ENCODE data around the gene HSPA12A. TPM values are rescaled to one million over a fixed set of nuclear protein-coding genes. Genes with fewer than 3 reads are reported as not detected.

Gene HSPA12A
- total and polyA plus RNA-seq, 2 donors = 1.7 to 4.4 TPM

DNA sequence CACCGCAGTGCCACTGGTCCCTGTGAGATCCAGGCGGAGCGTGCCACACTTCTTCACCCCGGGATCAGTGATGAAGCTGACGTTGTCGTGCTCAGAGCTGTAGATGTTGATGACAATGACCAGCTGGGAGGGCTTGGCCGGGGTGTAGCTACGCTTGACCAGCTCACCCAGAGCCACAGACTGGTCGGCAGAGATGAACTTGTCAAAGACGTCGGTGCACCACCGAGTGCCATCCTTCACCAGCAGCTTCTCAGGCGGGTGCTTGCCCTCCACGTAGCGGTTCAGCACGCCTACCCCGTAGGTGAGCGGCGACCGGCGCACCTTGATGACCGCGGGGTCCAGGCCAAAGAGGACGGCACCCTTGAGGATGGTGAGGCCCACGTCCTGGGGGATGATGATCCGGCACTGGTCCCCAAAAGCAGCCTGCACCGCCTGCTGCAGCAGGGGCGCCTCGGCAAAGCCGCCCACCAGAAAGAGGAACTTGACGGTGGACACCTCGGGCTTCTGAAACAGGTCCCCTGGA is 67.4 kb downstream of the HSPA12A start:
- no peak overlapping the region for H3K27ac ChIP-seq (ENCODE audit: low read depth in 1 of 2, low read length in 1 of 2)
- H3K27me3 ChIP-seq (ENCODE audit: control insufficient read depth in 2 of 2, insufficient read depth in 1 of 2, low read length in 1 of 2) = peaks cover 2 to 12% of the 10 kb centered on the region in 2 donors
- no peaks in the 10 kb centered on the region for H3K9me3 ChIP-seq (ENCODE audit: control insufficient read depth in 2 of 2, insufficient read depth in 1 of 2, low read length in 1 of 2)
- WGBS = 85% methylated on average over 32 of the region's 32 CpGs
- no peak overlapping the region for H3K4me3 ChIP-seq (ENCODE audit: low read length in 2 of 2)
- DNase-seq (ENCODE audit: low read depth in 6 of 9, low spot score in 9 of 9) = no peak
- H3K36me3 ChIP-seq (ENCODE audit: control insufficient read depth in 2 of 2, insufficient read depth in 2 of 2, low read length in 1 of 2) = no peaks in the 10 kb centered on the region
- H3K4me1 ChIP-seq (ENCODE audit: control insufficient read depth in 2 of 2, insufficient read depth in 2 of 2, low read length in 2 of 2) = no peaks in the 10 kb centered on the region

GRCh38 chr10:116673866-116674265 is 68.5 kb downstream of the HSPA12A start:
- 91% methylated on average over 2 of the region's 2 CpGs for WGBS
- H3K27ac ChIP-seq (ENCODE audit: low read depth in 1 of 2, low read length in 1 of 2) = no peak overlapping the region
- no peaks in the 10 kb centered on the region for H3K36me3 ChIP-seq (ENCODE audit: control insufficient read depth in 2 of 2, insufficient read depth in 2 of 2, low read length in 1 of 2)
- H3K27me3 ChIP-seq (ENCODE audit: control insufficient read depth in 2 of 2, insufficient read depth in 1 of 2, low read length in 1 of 2) = peaks cover 2 to 22% of the 10 kb centered on the region in 2 donors
- no peaks in the 10 kb centered on the region for H3K4me1 ChIP-seq (ENCODE audit: control insufficient read depth in 2 of 2, insufficient read depth in 2 of 2, low read length in 2 of 2)
- no peak overlapping the region for H3K4me3 ChIP-seq (ENCODE audit: low read length in 2 of 2)
- no peak for DNase-seq (ENCODE audit: low read depth in 6 of 9, low spot score in 9 of 9)
- no peaks in the 10 kb centered on the region for H3K9me3 ChIP-seq (ENCODE audit: control insufficient read depth in 2 of 2, insufficient read depth in 1 of 2, low read length in 1 of 2)

- Histone ChIP-seq H3K4me3 (ENCODE audit: low read length in 2 of 2) (no peak overlapping the region), H3K9me3 (ENCODE audit: control insufficient read depth in 2 of 2, insufficient read depth in 1 of 2, low read length in 1 of 2) (no peaks in the 10 kb centered on the region), H3K27me3 (ENCODE audit: control insufficient read depth in 2 of 2, insufficient read depth in 1 of 2, low read length in 1 of 2) (peaks cover 2 to 23% of the 10 kb centered on the region in 2 donors), H3K4me1 (ENCODE audit: control insufficient read depth in 2 of 2, insufficient read depth in 2 of 2, low read length in 2 of 2) (no peaks in the 10 kb centered on the region), H3K36me3 (ENCODE audit: control insufficient read depth in 2 of 2, insufficient read depth in 2 of 2, low read length in 1 of 2) (no peaks in the 10 kb centered on the region), H3K27ac (ENCODE audit: low read depth in 1 of 2, low read length in 1 of 2) (no peak overlapping the region)
- 95% methylated on average over 5 of the region's 5 CpGs for WGBS
- no peak for DNase-seq (ENCODE audit: low read depth in 6 of 9, low spot score in 9 of 9)
These were observed 69.5 kb downstream of the HSPA12A start for GRCh38 chr10:116672891-116673290.

- no peaks in the 10 kb centered on the region for H3K36me3 ChIP-seq (ENCODE audit: control insufficient read depth in 2 of 2, insufficient read depth in 2 of 2, low read length in 1 of 2)
- no peak overlapping the region for H3K27ac ChIP-seq (ENCODE audit: low read depth in 1 of 2, low read length in 1 of 2)
- no peaks in the 10 kb centered on the region for H3K4me1 ChIP-seq (ENCODE audit: control insufficient read depth in 2 of 2, insufficient read depth in 2 of 2, low read length in 2 of 2)
- H3K27me3 ChIP-seq (ENCODE audit: control insufficient read depth in 2 of 2, insufficient read depth in 1 of 2, low read length in 1 of 2) = peaks cover 2 to 23% of the 10 kb centered on the region in 2 donors
- H3K4me3 ChIP-seq (ENCODE audit: low read length in 2 of 2) = no peak overlapping the region
- DNase-seq (ENCODE audit: low read depth in 6 of 9, low spot score in 9 of 9) = no peak
- H3K9me3 ChIP-seq (ENCODE audit: control insufficient read depth in 2 of 2, insufficient read depth in 1 of 2, low read length in 1 of 2) = no peaks in the 10 kb centered on the region
- 87% methylated on average over 5 of the region's 5 CpGs for WGBS
These were observed 71.0 kb downstream of the HSPA12A start for GRCh38 chr10:116671274-116671926.

DNA sequence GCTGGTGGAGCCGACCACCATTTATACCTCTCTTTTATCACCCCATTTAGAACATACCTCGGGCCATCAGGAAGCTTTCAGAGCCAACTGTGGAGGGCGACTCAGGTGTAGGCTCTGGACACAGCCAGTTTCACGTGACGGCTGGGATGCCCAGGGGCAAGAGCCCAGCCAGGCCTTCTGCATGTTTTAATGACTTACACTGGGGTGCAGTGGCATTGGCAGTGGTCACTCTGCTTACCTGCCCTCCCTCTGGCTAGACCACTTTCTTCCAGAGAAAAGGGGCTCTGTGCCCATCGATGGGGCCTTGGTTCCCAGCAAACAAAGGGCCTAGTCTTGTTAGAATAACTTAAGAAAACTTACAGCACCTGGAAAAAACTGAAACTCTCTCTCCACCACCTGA is 71.7 kb downstream of the HSPA12A start:
- H3K27ac ChIP-seq (ENCODE audit: low read depth in 1 of 2, low read length in 1 of 2) = no peak overlapping the region
- H3K36me3 ChIP-seq (ENCODE audit: control insufficient read depth in 2 of 2, insufficient read depth in 2 of 2, low read length in 1 of 2) = no peaks in the 10 kb centered on the region
- WGBS = 88% methylated on average over 6 of the region's 6 CpGs
- no peak for DNase-seq (ENCODE audit: low read depth in 6 of 9, low spot score in 9 of 9)
- H3K27me3 ChIP-seq (ENCODE audit: control insufficient read depth in 2 of 2, insufficient read depth in 1 of 2, low read length in 1 of 2) = peaks cover 2 to 23% of the 10 kb centered on the region in 2 donors
- no peaks in the 10 kb centered on the region for H3K4me1 ChIP-seq (ENCODE audit: control insufficient read depth in 2 of 2, insufficient read depth in 2 of 2, low read length in 2 of 2)
- no peak overlapping the region for H3K4me3 ChIP-seq (ENCODE audit: low read length in 2 of 2)
- H3K9me3 ChIP-seq (ENCODE audit: control insufficient read depth in 2 of 2, insufficient read depth in 1 of 2, low read length in 1 of 2) = no peaks in the 10 kb centered on the region

DNA sequence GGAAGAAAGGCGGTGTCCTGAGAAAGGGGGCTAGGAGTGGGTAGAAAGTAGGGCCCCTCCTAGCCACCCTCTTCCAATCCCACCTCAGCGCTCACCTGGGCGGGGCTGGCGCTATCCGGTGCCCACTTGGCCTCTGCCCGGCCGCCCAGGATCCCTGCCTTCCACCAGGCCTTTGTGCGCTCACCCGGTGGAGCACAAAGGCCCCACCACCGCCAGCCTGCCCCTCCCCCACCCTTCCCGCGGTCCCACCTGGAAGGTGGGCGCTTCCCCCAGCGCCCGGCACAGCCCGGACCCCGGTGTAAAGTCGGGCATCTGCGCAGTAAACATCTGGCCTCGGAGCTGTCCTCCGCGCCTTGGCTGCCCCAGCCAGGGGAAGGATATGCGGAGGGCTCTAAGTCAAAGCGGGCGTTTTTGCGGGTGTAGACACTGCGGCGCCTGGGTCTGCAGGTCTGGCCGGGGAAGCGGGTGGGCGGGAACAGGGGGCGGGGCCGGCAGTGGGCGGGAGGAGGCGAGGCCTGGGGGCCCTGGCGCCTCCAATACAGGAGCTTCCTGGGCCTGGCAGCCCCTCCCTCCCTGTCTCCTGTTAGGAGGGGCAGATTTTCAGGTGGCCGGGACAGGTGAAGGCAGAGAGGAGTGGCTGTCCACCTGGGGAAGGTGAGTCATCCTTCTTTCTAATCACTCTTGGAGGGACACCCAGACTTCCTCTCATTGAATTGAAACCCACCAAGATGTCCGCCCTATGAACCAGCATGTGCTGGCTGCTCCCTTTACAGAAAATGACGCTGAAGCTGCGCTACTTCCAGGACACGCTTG is 72.3 kb downstream of the HSPA12A start:
- H3K9me3 ChIP-seq (ENCODE audit: control insufficient read depth in 2 of 2, insufficient read depth in 1 of 2, low read length in 1 of 2) = no peaks in the 10 kb centered on the region
- H3K27ac ChIP-seq (ENCODE audit: low read depth in 1 of 2, low read length in 1 of 2) = no peak overlapping the region
- 24% methylated on average over 41 of the region's 41 CpGs for WGBS
- H3K36me3 ChIP-seq (ENCODE audit: control insufficient read depth in 2 of 2, insufficient read depth in 2 of 2, low read length in 1 of 2) = no peaks in the 10 kb centered on the region
- DNase-seq (ENCODE audit: low read depth in 6 of 9, low spot score in 9 of 9) = no peak
- H3K27me3 ChIP-seq (ENCODE audit: control insufficient read depth in 2 of 2, insufficient read depth in 1 of 2, low read length in 1 of 2) = peaks cover 2 to 23% of the 10 kb centered on the region in 2 donors
- no peaks in the 10 kb centered on the region for H3K4me1 ChIP-seq (ENCODE audit: control insufficient read depth in 2 of 2, insufficient read depth in 2 of 2, low read length in 2 of 2)
- H3K4me3 ChIP-seq (ENCODE audit: low read length in 2 of 2) = no peak overlapping the region

GRCh38 chr10:116669080-116669479 is 73.3 kb downstream of the HSPA12A start:
- Histone ChIP-seq H3K27ac (ENCODE audit: low read depth in 1 of 2, low read length in 1 of 2) (no peak overlapping the region), H3K27me3 (ENCODE audit: control insufficient read depth in 2 of 2, insufficient read depth in 1 of 2, low read length in 1 of 2) (peaks cover 2 to 23% of the 10 kb centered on the region in 2 donors), H3K4me3 (ENCODE audit: low read length in 2 of 2) (no peak overlapping the region), H3K9me3 (ENCODE audit: control insufficient read depth in 2 of 2, insufficient read depth in 1 of 2, low read length in 1 of 2) (no peaks in the 10 kb centered on the region), H3K4me1 (ENCODE audit: control insufficient read depth in 2 of 2, insufficient read depth in 2 of 2, low read length in 2 of 2) (no peaks in the 10 kb centered on the region), H3K36me3 (ENCODE audit: control insufficient read depth in 2 of 2, insufficient read depth in 2 of 2, low read length in 1 of 2) (no peaks in the 10 kb centered on the region)
- no peak for DNase-seq (ENCODE audit: low read depth in 6 of 9, low spot score in 9 of 9)
- 96% methylated on average over 5 of the region's 5 CpGs for WGBS

DNA sequence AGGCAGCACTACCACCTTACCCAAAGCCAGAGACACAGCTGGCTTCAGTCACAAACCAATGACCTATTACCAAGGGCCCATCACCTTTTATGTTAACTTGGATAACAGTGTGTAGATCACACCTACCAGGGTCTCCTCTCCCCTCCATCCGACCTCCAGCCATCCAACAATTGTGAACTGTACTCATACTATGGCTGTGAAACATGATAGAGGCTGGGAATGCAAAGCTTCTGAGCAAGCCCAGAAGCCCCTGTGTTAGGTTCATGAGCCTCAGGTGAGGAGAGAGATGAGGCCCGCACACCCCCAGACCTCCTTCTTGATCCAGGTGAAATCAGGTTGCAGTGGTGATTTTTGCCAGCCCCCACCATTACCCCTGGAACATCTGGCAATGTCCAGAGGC is 73.9 kb downstream of the HSPA12A start:
- Histone ChIP-seq H3K4me1 (ENCODE audit: control insufficient read depth in 2 of 2, insufficient read depth in 2 of 2, low read length in 2 of 2) (no peaks in the 10 kb centered on the region), H3K36me3 (ENCODE audit: control insufficient read depth in 2 of 2, insufficient read depth in 2 of 2, low read length in 1 of 2) (no peaks in the 10 kb centered on the region), H3K27me3 (ENCODE audit: control insufficient read depth in 2 of 2, insufficient read depth in 1 of 2, low read length in 1 of 2) (peaks cover 2 to 23% of the 10 kb centered on the region in 2 donors), H3K9me3 (ENCODE audit: control insufficient read depth in 2 of 2, insufficient read depth in 1 of 2, low read length in 1 of 2) (no peaks in the 10 kb centered on the region), H3K4me3 (ENCODE audit: low read length in 2 of 2) (no peak overlapping the region), H3K27ac (ENCODE audit: low read depth in 1 of 2, low read length in 1 of 2) (no peak overlapping the region)
- WGBS = 92% methylated on average over 2 of the region's 2 CpGs
- DNase-seq (ENCODE audit: low read depth in 6 of 9, low spot score in 9 of 9) = no peak

- 93% methylated on average over 9 of the region's 9 CpGs for WGBS
- H3K4me1 ChIP-seq (ENCODE audit: control insufficient read depth in 2 of 2, insufficient read depth in 2 of 2, low read length in 2 of 2) = no peaks in the 10 kb centered on the region
- no peak overlapping the region for H3K27ac ChIP-seq (ENCODE audit: low read depth in 1 of 2, low read length in 1 of 2)
- no peaks in the 10 kb centered on the region for H3K9me3 ChIP-seq (ENCODE audit: control insufficient read depth in 2 of 2, insufficient read depth in 1 of 2, low read length in 1 of 2)
- no peaks in the 10 kb centered on the region for H3K36me3 ChIP-seq (ENCODE audit: control insufficient read depth in 2 of 2, insufficient read depth in 2 of 2, low read length in 1 of 2)
- H3K4me3 ChIP-seq (ENCODE audit: low read length in 2 of 2) = no peak overlapping the region
- H3K27me3 ChIP-seq (ENCODE audit: control insufficient read depth in 2 of 2, insufficient read depth in 1 of 2, low read length in 1 of 2) = peaks cover 2 to 23% of the 10 kb centered on the region in 2 donors
- DNase-seq (ENCODE audit: low read depth in 6 of 9, low spot score in 9 of 9) = no peak
These were observed 74.3 kb downstream of the HSPA12A start for GRCh38 chr10:116668018-116668417.

Measured in thymus (tissue), 11 donors.